NCI-H2029 (cell line): ENCODE data around the gene CCDC138.
"Not testable (repeated sequence)": the region's sequence is repeated elsewhere in the genome, so short reads cannot be mapped to it uniquely, and the experiment has no call there.

Source experiments
- DNase-seq: peaks from one replicate; lab custom pipeline; 2025; lab: John Stamatoyannopoulos, UW

Gene CCDC138, protein sequence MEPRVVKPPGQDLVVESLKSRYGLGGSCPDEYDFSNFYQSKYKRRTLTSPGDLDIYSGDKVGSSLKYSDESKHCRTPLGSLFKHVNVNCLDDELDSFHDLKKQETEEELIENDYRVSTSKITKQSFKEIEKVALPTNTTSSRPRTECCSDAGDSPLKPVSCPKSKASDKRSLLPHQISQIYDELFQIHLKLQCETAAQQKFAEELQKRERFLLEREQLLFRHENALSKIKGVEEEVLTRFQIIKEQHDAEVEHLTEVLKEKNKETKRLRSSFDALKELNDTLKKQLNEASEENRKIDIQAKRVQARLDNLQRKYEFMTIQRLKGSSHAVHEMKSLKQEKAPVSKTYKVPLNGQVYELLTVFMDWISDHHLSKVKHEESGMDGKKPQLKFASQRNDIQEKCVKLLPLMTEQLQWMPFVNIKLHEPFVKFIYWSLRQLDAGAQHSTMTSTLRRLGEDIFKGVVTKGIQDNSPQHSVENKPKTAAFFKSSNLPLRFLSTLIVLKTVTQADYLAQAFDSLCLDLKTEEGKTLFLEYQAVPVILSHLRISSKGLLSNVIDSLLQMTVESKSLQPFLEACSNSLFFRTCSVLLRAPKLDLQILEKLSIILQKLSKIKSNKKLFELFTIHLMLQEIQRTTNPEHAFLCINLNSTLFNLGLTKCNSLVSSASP

GRCh38 chr2:108786354-108787215 is at the start of gene CCDC138:
Gene CCDC138, plus strand, starts transcription at chr2:108786771. Its CDS starts 52 bp downstream, at chr2:108786823.
- peak; percentile 75 for DNase-seq

DNA sequence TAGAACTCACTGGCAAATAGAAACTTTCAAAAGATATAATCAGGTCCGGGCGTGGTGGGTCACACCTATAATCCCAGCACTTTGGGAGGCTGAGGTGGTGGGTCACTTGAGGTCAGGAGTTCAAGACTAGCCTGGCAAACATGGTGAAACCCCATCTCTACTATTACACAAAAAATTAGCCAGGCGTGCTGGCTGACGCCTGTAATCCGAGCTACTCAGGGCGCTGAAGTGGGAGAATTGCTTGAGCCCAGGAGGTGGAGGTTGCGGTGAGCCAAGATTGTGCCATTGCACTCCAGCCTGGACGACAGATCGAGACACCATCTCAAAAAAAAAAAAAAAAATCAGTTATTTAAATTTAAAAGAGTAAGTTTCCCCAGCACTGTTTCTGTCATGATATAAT is 28.6 kb upstream of the CCDC138 start:
- DNase-seq = not testable (repeated sequence)

DNA sequence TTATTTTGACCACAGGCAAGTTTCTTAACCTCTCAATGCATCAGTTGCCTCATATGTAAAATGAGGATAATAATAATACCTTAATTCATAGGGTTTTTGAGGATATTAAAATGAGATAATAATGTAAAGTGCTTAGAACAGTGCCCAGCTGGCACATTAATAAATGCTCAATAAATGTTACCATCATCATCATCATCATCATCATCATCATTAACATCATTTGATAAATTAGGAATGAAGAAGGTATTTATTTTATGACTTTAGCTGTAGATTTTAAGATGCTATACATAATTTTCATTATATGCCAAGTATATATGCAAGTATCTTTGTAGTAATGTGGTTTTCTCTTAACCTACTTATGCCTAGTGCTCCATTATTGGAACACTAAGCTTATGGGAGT is 24.0 kb upstream of the CCDC138 start:
- not testable (repeated sequence) for DNase-seq

GRCh38 chr2:108766671-108767070 is 19.9 kb upstream of the CCDC138 start:
- not testable (repeated sequence) for DNase-seq

DNA sequence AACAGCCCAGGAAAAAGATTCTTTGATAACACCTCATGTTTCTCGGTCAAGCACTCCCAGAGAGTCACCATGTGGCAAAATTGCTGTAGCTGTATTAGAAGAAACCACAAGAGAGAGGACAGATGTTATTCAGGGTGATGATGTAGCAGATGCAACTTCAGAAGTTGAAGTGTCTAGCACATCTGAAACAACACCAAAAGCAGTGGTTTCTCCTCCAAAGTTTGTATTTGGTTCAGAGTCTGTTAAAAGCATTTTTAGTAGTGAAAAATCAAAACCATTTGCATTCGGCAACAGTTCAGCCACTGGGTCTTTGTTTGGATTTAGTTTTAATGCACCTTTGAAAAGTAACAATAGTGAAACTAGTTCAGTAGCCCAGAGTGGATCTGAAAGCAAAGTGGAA is 18.7 kb upstream of the CCDC138 start:
- DNase-seq = not testable (repeated sequence)

GRCh38 chr2:108776475-108776874 is 10.1 kb upstream of the CCDC138 start:
- no peak for DNase-seq

DNA sequence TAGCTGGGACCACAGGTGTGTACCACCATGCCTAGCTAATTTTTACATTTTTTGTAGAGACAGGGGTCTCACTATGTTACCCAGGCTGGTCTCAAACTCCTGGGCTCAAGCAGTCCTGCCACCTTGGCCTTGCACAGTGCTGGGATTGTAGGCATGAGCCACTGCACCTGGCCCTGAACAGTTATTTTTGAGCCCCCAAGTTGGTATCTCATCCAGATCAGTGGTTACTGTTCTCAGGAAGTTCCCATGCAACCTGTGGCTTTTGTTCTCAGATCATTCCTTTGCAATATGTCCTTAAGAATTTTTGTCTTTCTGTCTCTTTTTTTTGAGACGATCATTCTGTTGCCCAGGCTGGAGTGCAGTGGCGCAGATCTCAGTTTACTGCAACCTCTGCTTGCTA is 7.7 kb upstream of the CCDC138 start:
- no peak for DNase-seq

DNA sequence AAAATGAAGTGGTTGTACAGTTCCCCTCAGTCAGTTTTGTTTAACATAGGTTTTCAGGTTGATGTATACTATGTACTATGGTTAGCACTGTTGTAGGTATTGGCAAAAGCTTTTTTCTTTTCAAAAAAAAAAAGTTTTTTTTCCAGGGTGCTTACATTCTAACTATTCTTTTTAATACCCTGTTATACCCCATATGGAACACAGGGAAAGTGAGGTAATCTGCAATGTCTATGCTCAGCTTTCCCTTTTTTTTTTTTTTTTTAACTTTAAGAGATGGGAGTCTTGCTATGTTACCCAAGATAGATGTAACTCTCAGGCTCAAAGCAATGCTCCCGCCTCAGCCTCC is 590 bp upstream of the CCDC138 start:
- no peak for DNase-seq

DNA sequence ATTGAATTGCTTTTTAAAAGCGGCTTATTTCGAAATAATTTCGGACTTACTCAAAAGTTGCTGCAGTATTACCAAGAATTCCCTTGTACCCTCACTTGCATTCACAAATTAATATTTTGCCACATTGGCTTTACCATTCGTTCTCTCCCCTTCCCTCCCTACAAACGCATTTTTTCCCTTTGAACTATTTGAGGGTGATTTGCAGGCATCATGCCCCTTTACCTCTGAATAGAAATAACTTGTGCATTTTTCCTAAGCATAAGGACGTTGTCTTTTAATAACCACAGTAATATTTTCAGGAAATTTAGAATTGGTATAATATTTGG is 608 bp downstream of the CCDC138 start:
- no peak for DNase-seq

- DNase-seq = no peak
These were observed 16.6 kb downstream of the CCDC138 start for GRCh38 chr2:108803045-108803736.

- DNase-seq = no peak
These were observed 18.5 kb downstream of the CCDC138 start for GRCh38 chr2:108805032-108805431.

DNA sequence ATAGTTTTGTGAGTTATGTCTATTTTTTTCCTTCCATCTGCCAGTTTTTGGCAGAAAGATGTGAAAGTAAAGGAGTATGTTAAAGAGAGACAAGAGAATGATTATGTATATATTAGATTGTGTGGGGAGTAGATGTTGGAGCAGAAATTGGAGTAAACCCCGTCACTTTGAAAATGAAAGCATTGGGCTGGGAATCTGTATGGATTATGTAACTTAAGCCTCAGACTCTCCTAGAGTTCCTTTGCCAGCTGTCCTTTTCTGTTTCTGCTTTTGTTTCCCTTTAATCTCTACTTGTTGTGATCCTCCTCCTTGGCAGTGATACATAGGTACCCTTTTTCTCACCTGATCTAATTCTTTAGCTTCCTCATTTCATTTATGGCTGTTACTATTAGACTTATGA is 19.2 kb downstream of the CCDC138 start:
- DNase-seq = no peak

DNA sequence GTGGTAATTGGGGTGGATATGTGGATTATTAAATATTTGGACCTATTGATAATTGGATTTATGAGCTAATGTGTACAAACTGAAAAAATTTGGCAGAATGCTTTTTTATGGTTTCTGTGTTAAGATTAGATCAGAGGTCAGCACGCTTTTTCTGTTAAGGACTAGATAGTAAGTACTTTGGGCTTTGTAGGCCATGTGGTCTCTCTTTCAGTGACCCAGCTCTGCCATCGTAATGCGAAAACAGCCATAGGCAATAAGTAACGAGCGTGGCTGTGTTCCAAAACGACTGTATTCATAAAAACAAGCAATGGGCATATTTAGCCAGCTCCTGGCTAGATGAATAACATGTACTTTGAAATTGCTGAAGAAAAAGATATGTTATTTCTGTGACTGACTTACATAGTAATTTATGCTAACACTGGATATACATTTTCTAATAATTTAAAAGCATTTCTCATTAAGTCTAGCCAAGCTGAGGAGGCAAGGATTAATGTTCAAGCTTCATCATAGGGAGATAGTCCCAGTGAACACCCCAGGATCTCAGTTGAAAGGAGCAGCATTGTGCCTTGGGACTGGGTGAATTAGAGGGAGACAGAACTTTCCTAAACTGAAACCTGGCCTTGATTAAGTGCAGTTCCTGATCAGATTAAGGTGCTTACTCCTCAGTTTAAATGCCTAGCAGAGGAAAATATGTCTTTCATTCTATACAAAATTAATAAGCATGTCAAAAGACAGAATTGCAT is 20.0 kb downstream of the CCDC138 start:
- DNase-seq = no peak

DNA sequence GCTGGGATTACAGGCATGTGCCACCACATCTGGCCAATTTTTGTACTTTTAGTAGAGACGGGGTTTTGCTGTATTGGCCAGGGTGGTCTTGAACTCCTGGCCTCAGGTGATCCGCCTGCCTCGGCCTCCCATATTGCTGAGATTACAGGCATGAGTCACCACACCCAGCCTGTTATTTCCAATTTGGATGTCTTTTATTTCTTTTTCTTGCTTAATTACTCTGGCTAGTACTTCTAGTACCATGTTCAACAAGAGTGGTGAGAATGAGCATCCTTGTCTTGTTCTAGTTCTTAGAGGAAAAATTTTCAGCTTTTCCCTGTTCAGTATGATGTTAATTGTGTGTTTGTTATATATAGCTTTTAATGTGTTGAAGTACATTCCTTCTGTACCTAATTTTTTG is 23.4 kb downstream of the CCDC138 start:
- no peak for DNase-seq

DNA sequence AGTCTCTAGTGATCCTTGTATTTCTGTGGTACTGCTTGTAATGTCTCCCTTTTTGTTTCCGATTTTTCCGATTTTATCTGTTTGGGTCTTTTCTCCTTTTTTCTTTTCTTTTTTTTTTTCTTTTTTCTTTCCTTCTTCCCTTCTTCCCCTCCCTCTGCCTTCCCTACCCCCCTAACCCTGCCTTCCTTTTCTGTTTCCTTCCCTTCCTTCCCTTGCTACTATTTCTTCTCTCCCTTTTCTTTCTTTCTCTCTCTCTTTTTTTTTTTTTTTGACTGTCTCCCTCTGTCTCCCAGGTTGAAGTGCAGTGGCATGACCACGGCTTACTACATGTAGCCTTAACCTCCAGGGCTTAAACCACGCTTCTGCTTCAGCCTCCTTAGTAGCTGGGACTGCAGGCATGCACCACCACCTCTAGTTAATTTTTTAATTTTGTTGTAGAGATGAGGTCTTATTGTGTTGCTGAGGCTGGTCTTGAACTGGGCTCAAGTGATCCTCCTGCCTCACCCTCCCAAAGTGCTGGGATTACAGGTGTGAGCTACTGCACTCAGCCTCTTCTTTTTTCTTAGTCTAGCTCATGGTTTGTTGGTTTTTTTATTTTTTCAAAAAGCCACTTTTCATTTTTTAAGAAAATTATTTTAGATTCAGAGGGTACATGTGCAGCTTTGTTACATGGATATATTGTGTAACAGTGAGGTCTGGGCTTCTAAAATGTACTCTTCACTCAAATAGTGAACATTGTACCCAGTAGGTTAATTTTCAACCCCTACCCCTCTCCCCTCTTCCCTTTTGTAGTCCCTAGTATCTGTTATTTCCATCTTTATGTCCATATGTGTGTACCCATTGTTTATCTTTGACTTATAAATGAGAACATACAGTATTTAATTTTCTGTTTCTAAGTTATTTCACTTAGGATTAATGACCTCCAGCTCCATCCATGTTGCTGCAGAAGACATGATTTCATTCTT is 24.7 kb downstream of the CCDC138 start:
- no peak for DNase-seq

DNA sequence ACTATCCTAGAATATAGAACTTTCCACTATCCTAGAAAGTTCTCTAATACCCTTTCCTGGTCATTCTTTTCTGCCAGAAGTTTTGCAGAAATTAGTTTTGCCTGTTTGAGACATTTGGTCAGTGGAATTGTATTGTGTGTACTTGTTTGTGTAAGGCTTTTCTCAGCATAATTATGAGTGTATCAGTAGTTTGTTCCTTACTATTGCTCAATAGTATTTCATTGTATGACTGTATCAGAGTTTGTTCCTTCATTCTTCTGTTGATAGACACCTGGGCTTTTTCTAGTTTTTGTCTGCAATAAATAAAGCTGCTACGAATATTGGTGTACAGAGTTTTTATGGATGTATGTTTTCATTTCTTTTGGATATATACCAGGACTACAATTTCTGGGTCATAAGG is 27.2 kb downstream of the CCDC138 start:
- DNase-seq = no peak

DNA sequence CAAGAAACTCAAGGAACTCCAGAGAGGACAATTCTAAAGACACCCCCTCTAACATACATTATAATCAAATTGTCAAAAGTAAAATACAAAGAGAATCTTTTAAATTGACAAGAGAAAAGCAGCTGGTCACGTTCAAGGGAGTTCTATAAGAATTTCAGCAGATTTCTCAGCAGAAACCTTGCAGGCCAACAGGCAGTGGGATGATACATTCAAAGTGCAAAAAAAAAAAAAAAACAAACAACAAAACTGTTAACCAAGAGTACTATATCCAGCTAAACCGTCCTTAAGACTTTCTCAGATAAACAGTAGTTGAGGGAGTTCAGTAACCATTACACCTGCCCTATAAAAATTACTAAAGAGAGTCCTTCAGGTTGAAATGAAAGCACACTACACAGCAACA is 33.9 kb downstream of the CCDC138 start:
- DNase-seq = no peak

DNA sequence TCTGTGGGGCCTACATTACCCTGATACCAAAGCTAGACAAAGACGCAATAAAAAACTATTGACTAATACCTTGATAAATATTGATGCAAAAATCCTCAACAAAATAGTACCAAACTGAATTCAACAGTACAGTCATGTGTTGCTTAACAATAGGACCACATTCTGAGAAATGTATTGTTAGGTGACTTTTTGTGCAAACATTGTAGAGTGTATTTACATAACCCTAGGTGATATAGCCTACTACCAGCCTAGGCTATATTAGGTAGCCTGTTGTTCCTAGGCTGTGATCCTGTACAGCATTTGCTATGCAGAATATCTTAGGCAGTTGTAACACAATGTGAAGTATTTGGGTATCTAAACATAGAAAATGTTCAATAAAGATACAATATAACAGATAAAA is 36.7 kb downstream of the CCDC138 start:
- no peak for DNase-seq

DNA sequence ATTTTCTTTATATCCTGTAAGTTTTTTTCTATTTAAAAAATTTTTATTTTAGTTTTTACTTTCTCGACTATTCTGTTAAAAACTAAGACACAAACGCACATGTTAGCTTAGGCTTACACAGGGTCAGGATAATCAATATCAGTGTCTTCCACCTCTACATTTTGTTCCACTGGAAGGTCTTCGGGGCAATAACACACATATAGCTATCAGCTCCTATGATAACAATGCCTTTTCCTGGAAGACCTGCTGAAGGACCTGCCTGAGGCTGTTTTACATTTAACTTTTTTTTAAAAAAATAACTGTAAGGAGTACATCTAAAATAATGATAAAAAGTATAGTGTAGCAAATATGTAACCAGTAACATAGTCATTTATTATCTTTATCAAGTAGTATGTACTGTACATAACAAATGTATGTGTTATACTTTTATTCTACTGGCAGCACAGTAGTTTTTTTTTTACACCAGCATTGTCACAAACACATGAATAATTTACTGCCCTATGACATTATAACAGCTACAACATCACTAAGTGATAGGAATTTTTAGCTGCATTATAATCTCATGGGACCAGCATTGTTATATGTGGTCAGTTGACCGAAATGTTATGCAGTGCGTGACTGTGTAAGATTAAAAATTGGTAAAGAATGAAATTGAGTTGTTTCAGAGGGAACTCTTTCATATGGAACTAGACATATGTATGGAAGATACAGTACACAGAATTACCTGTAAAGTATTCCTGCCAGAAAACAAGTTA is 37.9 kb downstream of the CCDC138 start:
- no peak for DNase-seq

GRCh38 chr2:108825254-108825653 is 38.7 kb downstream of the CCDC138 start:
- no peak for DNase-seq
